Progenitor cell of endocrine pancreas (in vitro differentiated cells): ENCODE data around the gene CYB561. TPM values are rescaled to one million over a fixed set of nuclear protein-coding genes. Genes with fewer than 3 reads are reported as not detected.
"Not testable (repeated sequence)": the region's sequence is repeated elsewhere in the genome, so short reads cannot be mapped to it uniquely, and the experiment has no call there.

Source experiments
- DNase-seq: peaks from one replicate; pipeline ENCODE4 v3.0.0; 2021; ENCODE audit warnings: low spot score; ENCODE audit not compliant: unreplicated experiment
- H3K27ac Mint-ChIP-seq: 2 replicates; pipeline ENCODE4 v1.8.0; 2021; ENCODE audit warnings: mild to moderate bottlenecking, moderate library complexity, mixed read lengths
- H3K27me3 Mint-ChIP-seq: 2 replicates; pipeline ENCODE4 v1.8.0; 2021; ENCODE audit warnings: mixed read lengths
- H3K36me3 Mint-ChIP-seq: 2 replicates; pipeline ENCODE4 v1.8.0; 2022; ENCODE audit warnings: mixed read lengths; ENCODE audit not compliant: insufficient read depth
- H3K4me1 Mint-ChIP-seq: 2 replicates; pipeline ENCODE4 v1.8.0; 2021; ENCODE audit warnings: low read depth, mixed read lengths
- H3K4me3 Mint-ChIP-seq: 2 replicates; pipeline ENCODE4 v1.8.0; 2021; ENCODE audit warnings: low read depth, mild to moderate bottlenecking, moderate library complexity, mixed read lengths
- H3K9me3 Mint-ChIP-seq: 2 replicates; pipeline ENCODE4 v1.8.0; 2021; ENCODE audit warnings: low read depth, mixed read lengths
- total RNA-seq: library from RNA; stranded (reverse); gene quantifications from 2 replicates; pipeline ENCODE4 v1.2.1, GENCODE V29; 2021
- TF ChIP-seq, protein P1 (sequence below): fragments of 200-600 bp; sonication (generic); IDR thresholded peaks from one replicate; pipeline ENCODE4 v1.5.0; 2021; ENCODE audit warnings: antibody characterized with exemption, mild to moderate bottlenecking; ENCODE audit not compliant: unreplicated experiment

The CYB561 gene
- total RNA-seq, 1 donor from 2014 or later: 34.5 TPM

DNA sequence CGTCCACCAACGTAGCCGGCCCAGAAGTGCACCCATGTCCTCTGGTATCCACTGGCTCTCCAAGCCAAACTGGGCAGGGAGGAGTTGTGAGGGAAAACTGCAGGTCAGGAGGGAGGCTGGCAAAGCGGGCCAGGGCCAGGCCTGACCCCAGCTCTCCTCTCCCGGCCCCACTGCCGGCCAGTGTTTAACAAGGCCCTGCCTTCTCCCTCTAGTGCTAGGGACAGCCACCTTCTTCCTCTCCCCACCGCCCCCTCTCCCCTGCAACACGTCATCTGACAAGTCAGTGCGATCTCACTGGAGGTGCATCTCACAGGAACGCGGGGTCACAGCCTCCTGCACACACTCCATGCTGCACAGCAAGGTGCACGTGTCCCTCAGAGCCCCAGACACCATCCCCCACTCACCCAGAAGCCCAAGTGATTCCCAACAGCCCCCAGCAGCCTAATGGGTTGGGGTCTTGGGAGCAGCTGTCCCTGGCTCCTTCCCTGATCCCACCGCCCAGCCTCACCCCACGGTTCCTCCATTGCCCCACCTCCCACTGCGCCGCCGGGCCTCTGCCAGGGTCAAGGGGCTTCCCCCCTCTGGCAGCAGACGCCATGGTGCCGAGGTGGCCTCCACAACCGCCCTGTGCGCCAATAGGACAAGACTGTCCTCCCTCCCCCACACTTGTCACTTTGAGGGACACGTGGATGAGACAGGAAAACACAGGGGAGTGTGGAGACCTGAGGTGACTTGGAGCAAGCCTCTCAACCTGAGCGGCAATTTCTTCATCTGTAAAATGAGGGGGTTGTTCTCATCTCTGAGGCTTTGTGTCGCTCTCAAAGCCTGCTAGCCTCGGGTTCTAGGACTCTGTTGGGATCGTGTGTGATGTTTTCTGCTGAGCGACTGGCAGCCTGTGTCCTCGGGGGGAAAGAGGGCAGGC, 29.6 kb upstream of the CYB561 start:
- H3K27ac Mint-ChIP-seq: no peak overlapping the region
- TF ChIP-seq, protein P1, sequence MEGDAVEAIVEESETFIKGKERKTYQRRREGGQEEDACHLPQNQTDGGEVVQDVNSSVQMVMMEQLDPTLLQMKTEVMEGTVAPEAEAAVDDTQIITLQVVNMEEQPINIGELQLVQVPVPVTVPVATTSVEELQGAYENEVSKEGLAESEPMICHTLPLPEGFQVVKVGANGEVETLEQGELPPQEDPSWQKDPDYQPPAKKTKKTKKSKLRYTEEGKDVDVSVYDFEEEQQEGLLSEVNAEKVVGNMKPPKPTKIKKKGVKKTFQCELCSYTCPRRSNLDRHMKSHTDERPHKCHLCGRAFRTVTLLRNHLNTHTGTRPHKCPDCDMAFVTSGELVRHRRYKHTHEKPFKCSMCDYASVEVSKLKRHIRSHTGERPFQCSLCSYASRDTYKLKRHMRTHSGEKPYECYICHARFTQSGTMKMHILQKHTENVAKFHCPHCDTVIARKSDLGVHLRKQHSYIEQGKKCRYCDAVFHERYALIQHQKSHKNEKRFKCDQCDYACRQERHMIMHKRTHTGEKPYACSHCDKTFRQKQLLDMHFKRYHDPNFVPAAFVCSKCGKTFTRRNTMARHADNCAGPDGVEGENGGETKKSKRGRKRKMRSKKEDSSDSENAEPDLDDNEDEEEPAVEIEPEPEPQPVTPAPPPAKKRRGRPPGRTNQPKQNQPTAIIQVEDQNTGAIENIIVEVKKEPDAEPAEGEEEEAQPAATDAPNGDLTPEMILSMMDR: no peak
- no peaks in the 10 kb centered on the region for H3K9me3 Mint-ChIP-seq
- peak overlapping the region; percentile 65 for H3K4me3 Mint-ChIP-seq
- H3K36me3 Mint-ChIP-seq: no peaks in the 10 kb centered on the region
- DNase-seq: no peak
- peaks cover 29% of the 10 kb centered on the region for H3K27me3 Mint-ChIP-seq
- H3K4me1 Mint-ChIP-seq: peaks cover 7% of the 10 kb centered on the region

DNA sequence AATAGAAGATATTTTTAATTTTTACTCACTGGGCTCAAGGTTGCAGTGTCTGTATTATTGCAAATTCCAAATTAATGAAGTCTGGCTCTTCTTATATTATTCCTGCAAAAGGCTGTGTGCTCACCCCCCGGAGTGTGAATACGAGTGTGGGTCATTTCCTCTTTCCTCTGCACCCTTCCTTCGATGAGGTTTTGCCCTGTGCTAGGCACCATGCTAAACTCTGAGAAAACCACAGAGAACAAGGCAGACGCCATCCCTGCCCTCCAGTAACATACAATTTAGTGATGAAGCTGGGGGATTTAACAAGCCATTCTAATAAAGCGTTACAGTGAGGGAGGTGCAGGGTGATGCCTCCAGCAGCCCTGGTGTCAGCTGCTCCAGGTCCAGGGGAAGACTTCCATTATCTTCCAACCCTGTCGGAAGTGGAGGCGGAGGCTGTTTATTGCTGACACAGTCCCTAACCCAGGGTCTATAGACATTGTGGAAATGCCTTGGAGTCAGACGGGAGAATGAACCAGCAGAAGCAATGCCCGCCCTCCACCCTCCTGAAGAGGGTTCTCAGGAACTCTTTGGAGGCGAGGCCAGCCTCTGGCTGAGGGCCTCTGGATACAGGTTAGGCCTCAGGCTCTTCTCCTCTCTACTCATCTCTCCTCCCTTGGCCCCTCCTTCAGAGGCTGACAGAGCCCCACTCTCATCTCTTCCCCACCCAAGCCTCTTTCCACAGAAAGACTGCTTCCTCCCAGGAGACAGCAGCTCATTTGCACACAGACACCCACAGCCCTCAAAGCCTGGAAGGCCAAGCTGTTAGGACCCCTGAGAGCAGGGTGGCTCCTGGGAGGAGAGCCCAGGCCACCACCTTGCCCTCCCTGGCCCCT, 28.7 kb upstream of the CYB561 start:
- no peak for DNase-seq
- Mint-ChIP-seq H3K27me3 (peaks cover 29% of the 10 kb centered on the region), H3K4me3 (no peak overlapping the region), H3K9me3 (no peaks in the 10 kb centered on the region), H3K4me1 (peaks cover 7% of the 10 kb centered on the region), H3K27ac (no peak overlapping the region), H3K36me3 (no peaks in the 10 kb centered on the region)
- TF ChIP-seq, protein P1: no peak

DNA sequence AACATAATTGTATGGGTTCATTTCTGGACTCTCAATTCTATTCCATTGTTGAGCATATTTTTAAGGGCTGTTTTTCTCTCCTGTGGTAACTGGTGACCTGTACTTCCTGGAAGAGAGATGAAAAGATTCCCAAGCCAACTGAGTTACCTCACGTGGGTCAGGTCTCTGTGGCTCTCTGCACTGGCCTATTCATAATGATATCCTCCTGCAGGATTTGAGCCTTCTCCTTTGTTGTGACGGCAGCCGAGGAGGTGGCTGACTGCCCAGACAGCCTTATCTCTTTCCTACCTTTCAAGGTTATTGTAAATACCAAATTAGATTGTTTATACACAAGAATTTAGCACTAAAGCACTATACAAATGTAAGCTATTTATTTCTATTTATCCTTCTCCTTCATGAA, 28.1 kb upstream of the CYB561 start:
- TF ChIP-seq, protein P1: no peak
- Mint-ChIP-seq H3K36me3 (no peaks in the 10 kb centered on the region), H3K27ac (no peak overlapping the region), H3K9me3 (no peaks in the 10 kb centered on the region), H3K27me3 (peaks cover 29% of the 10 kb centered on the region), H3K4me1 (peaks cover 7% of the 10 kb centered on the region), H3K4me3 (no peak overlapping the region)
- no peak for DNase-seq

DNA sequence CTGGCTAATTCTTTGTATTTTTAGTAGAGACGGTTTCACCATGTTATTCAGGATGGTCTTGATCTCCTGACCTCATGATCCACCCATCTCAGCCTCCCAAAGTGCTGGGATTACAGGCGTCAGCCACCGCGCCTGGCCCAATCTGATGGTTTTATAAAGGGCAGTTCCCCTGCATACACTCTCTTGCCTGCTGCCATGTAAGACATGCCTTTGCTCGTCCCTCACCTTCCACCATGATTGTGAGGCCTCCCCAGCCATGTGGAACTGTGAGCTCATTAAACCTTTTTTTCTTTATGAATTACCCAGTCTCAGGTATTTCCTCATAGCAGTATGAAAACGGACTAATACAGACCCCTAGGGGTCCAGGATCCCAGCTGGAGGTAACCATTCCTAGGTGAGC, 22.0 kb upstream of the CYB561 start:
- not testable (repeated sequence) for DNase-seq, H3K36me3 Mint-ChIP-seq, H3K27me3 Mint-ChIP-seq, H3K27ac Mint-ChIP-seq, H3K4me3 Mint-ChIP-seq, H3K9me3 Mint-ChIP-seq, H3K4me1 Mint-ChIP-seq

DNA sequence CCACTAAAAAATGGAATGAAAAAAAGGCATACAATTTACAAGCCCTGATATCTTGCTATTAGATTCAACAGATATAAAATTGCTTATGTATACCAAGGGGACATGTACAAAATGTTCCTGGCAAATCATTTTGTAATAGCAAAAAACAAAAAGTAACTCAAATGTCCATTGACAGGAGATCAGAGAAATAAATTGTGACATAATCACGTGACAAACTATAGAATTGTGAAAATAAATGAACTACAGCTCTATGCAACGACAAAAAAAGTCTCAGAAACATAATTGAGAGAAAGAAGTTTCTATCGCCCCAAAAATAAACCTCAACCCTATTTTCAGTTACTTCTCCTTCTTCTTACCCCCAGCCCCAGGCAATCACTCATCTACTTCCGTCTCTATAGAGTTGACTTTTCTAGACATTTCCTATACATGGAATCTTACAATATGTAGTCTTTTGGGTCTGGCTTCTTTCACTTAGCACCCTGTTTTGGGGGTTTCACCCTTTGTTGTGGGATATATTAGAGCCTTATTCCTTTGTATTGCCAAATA, 18.7 kb upstream of the CYB561 start:
- H3K4me3 Mint-ChIP-seq: no peak overlapping the region
- DNase-seq: no peak
- H3K36me3 Mint-ChIP-seq: no peaks in the 10 kb centered on the region
- H3K4me1 Mint-ChIP-seq: peaks cover 3% of the 10 kb centered on the region
- peaks cover 9% of the 10 kb centered on the region for H3K27me3 Mint-ChIP-seq
- H3K9me3 Mint-ChIP-seq: no peaks in the 10 kb centered on the region
- H3K27ac Mint-ChIP-seq: no peak overlapping the region
- TF ChIP-seq, protein P1: no peak
